GM19372 (cell line): ENCODE data around the gene HNF4A.

Source experiments
- ATAC-seq: cut with Tn5 transposase; IDR thresholded peaks from one replicate; pipeline ENCODE4 v1.9.1; 2021; ENCODE audit warnings: mild to moderate bottlenecking, low read depth, moderate library complexity; ENCODE audit not compliant: unreplicated experiment

The HNF4A gene

GRCh38 chr20:44389871-44390270 lies 34.4 kb downstream of the HNF4A start:
- ATAC-seq, result no peak

GRCh38 chr20:44390280-44390679 lies 34.8 kb downstream of the HNF4A start:
- ATAC-seq, result no peak

DNA sequence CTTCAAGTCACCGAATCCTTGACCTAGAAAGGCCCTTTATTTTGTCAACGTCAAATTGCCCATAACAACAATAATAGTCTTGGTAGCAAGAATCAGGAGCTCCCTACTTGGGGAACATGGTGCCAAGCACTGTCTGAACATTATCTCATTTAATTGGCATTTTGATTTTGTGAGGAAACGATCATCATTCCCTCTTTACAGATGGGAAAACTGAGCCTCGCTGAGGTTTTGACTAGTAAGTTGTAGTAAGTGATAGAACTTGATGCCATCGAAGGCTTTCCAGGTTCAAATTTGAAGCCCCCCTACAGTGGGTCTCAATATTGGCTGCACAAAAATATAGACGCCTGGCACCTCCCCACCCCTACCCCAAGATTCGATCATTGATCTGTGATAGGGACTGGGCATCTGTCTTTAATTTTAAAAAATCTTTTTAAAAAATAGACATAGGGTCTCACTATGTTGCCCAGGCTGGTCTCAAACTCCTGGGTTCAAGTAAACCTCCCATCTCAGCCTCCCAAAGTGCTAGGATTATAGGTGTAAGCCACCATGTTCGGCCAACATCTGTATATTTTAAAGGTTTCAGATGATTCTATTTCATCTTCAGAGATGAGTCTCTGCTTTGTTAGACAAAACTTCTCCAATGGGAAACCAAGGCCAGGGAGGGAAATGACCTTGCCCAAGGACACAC lies 36.7 kb downstream of the HNF4A start:
- no peak for ATAC-seq

GRCh38 chr20:44392776-44393607 lies 37.5 kb downstream of the HNF4A start:
- ATAC-seq, result no peak

- ATAC-seq, result no peak
Measured at GRCh38 chr20:44393608-44394451, 38.3 kb downstream of the HNF4A start.

DNA sequence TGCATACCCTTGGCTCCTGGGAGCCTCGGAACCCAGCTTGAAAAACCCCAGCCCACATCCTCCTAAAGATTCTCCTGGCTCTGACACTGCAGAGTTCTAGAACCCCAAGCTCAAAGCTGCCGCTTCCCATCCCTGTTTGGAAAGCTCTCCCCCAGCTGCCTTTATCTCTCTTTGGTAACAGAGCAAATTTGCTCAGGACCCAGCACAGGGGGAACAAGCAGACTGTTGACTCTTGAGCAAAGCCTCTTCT lies 38.9 kb downstream of the HNF4A start:
- ATAC-seq, result no peak

GRCh38 chr20:44394702-44395460 lies 39.4 kb downstream of the HNF4A start:
- no peak for ATAC-seq

- no peak for ATAC-seq
Measured at GRCh38 chr20:44395461-44396340, 40.2 kb downstream of the HNF4A start.

GRCh38 chr20:44396369-44397130 lies 41.1 kb downstream of the HNF4A start:
- no peak for ATAC-seq

DNA sequence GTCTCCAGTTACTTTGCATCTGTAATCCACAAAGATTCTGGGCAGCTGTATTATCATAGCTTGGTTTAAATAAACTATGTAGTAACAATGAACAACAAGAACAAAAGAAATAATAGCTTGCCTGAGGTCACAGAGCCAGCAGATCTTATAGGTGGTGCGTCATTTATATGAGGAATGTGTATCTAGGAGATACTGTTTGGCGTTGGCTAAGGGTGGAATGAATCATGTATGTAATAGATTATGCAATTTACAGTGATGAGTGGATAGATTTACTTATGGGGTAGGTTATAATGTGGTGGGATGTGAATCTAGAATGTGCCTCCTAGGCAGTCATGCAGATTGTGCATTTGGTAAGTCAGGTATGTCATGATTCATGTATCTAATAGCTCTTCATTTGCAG lies 42.8 kb downstream of the HNF4A start:
- no peak for ATAC-seq

DNA sequence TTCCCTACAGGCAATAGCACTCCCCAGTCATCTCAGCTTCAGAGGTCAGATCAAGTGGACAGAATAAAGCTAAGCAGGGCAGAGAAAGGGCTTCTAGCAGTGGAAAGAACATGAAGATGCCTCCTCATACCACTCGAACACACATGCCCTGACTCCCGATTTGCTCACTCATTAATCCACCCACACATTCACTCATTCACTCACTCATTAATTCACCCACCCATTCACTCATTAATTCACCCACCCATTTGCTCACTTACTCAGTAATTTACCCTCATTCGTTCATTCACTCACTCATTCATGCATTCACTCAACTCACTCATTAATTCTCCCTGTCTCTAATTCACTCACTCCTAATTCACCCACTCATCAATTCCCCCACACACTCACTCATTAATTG lies 43.9 kb downstream of the HNF4A start:
- no peak for ATAC-seq

GRCh38 chr20:44400671-44400969 lies 45.1 kb downstream of the HNF4A start:
- ATAC-seq, result no peak

GRCh38 chr20:44400970-44401769 lies 45.7 kb downstream of the HNF4A start:
- ATAC-seq, result no peak

GRCh38 chr20:44401770-44402390 lies 46.4 kb downstream of the HNF4A start:
- no peak for ATAC-seq

DNA sequence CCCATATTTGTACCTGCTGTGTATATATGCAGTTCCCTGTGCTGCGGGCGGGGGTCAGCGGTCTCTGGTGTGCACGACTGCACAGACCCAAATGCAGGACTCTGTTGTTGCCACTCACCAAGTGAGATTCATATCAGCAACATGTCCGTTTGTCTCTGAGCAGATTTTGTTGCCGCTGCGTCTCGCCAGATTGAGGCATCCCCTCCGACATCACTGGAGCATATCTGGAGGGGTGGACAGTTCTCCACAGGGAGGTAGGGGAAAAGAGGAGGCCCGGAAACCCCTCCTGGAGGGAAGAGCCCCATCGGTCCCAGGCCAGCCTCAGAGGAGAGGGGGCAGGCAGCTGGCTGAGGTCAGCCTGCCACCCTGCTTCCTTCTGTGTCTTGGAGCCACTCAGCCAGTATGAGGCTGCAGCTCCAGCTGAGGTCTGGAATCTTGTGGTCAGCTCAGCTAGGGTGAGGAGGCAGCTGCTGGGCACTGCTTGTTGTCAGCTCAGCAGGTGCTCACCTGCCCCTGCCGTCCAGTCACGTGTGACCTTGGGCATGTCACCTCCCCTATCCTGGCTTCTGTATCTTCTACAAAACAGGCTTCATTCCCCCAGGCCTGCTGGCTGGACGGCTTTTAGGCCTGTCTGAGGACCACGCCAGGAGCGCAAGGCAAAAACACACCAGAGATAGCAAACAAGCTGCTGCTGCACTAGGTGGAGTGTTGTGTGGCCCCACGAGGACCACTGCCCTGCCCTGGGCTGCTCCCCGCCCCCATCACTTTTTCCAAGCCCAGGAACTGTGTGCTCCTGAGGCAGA lies 47.1 kb downstream of the HNF4A start:
- ATAC-seq, result no peak

DNA sequence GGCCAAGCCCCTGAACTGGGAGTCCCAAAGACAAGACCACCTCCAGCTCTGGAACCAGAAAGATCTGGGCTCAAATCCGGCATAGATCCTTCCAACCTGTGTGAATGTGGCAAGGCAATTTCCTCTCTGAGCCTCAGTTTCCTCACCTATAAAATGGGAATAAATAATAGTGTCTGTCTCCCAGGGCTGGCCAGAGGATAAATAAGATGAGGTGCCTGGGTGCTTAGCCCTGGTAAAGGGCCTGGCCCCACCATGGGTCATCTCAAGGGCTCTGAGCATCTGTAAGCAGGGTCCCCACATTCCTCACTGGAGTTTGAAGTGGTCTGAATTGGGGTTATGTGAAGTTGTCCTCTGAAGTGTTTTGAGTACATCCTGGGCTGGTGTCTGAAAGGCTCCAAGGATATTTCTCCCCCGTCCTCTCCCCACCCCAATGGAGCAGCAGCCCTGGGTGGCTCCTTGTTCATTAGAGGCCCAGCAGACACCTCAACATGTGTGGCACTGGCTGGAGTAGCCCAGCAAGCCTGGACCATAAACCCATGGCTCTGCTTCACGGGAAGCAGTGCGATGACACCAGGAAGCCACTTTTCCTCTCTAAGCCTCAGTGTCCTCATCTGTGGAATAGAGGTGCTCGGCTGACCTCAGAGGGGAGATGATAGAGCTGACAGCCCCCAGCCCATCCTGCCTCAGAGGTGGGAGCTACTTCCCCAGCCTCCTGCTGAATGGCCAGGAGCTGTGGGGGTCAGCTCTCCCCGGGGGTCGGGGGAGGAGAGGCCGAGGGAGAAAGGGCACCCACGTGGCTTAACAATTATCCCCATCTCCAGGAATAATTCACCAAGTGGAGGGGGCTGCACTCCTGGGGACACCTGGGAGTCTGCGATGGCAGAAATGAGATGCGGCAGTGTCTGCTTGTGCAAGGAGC lies 48.0 kb downstream of the HNF4A start:
- no peak for ATAC-seq
